NCI-H82 treated with DMSO at 0.1 percent for 48 hours (cell line): ENCODE measurements around the gene SMAD2.

Source experiments
- DNase-seq: peaks from one replicate; lab custom pipeline; 2025; ENCODE audit not compliant: unreplicated experiment; lab: John Stamatoyannopoulos, UW

Gene SMAD2

GRCh38 chr18:47898696-47899095, 31.8 kb downstream of the SMAD2 start:
- DNase-seq, result no peak

GRCh38 chr18:47898055-47898454, 32.4 kb downstream of the SMAD2 start:
- no peak for DNase-seq

- no peak for DNase-seq
Observed at GRCh38 chr18:47895565-47896250, 34.8 kb downstream of the SMAD2 start.

- no peak for DNase-seq
Observed at GRCh38 chr18:47893939-47894699, 36.3 kb downstream of the SMAD2 start.

GRCh38 chr18:47893047-47893446, 37.4 kb downstream of the SMAD2 start:
- no peak for DNase-seq

GRCh38 chr18:47888156-47888555, 42.3 kb downstream of the SMAD2 start:
- DNase-seq, result no peak

GRCh38 chr18:47887227-47887626, 43.2 kb downstream of the SMAD2 start:
- no peak for DNase-seq

GRCh38 chr18:47883771-47884413, 46.6 kb downstream of the SMAD2 start:
- DNase-seq, result no peak

- no peak for DNase-seq
Observed at GRCh38 chr18:47882641-47883040, 47.8 kb downstream of the SMAD2 start.

- no peak for DNase-seq
Observed at GRCh38 chr18:47881752-47882455, 48.6 kb downstream of the SMAD2 start.

GRCh38 chr18:47881042-47881441, 49.4 kb downstream of the SMAD2 start:
- no peak for DNase-seq

- no peak for DNase-seq
Observed at GRCh38 chr18:47877892-47878291, 52.6 kb downstream of the SMAD2 start.

GRCh38 chr18:47876813-47877212, 53.6 kb downstream of the SMAD2 start:
- DNase-seq, result no peak

- no peak for DNase-seq
Observed at GRCh38 chr18:47873625-47874024, 56.8 kb downstream of the SMAD2 start.

- DNase-seq, result no peak
Observed at GRCh38 chr18:47872426-47872825, 58.0 kb downstream of the SMAD2 start.

- DNase-seq, result no peak
Observed at GRCh38 chr18:47871288-47871687, 59.2 kb downstream of the SMAD2 start.

- DNase-seq, result no peak
Observed at GRCh38 chr18:47870605-47871004, 59.9 kb downstream of the SMAD2 start.

GRCh38 chr18:47868744-47869143, 61.7 kb downstream of the SMAD2 start:
- DNase-seq, result no peak

- no peak for DNase-seq
Observed at GRCh38 chr18:47865183-47865582, 65.3 kb downstream of the SMAD2 start.

GRCh38 chr18:47863041-47863440, 67.4 kb downstream of the SMAD2 start:
- no peak for DNase-seq

- no peak for DNase-seq
Observed at GRCh38 chr18:47858607-47859006, 71.9 kb downstream of the SMAD2 start.
